ENCODE data around the gene MEX3D. TPM values are rescaled to one million over a fixed set of nuclear protein-coding genes. Genes with fewer than 3 reads are reported as not detected.

MEX3D gene
- polyA plus RNA-seq, 1 donor (not counting 4 experiments of a cell fraction or from before 2014, with no cell fraction given), result 3.9 TPM

DNA sequence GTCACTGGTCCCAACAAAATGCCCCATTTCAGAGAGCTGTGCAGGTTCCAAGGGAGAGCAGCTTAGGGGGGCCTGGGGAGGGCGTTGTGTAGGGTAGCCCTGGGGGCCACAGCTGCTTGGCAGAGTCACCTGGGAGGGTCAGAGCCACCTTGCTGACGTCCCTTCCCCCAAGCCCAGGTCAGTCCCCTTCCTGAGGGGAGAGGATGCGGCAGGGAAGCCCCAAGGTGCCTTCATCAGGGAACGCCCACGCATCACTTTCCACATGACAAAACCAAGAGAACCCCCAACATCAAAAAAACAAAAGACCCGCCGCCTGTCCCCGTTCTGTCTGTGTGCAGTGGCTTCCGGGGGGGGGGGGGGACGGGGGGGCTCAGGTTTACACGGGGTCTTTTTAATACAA lies 42.5 kb upstream of the MEX3D start:
- H3K4me1 ChIP-seq (ENCODE audit: control insufficient read depth, extremely low read depth, insufficient read depth, low read length), result peaks cover 6% of the 10 kb centered on the region
- no peak overlapping the region for H2AFZ ChIP-seq (ENCODE audit: control insufficient read depth, low read length)
- DNase-seq (ENCODE audit: low read depth, low spot score), result no peak
- H3K27ac ChIP-seq (ENCODE audit: control insufficient read depth, insufficient read depth, low read length), result no peak overlapping the region
- no peaks in the 10 kb centered on the region for H3K9me3 ChIP-seq (ENCODE audit: control insufficient read depth, low read depth, low read length)
- H3K36me3 ChIP-seq (ENCODE audit: control insufficient read depth in 2 of 2, extremely low read depth in 1 of 2, insufficient read depth in 2 of 2, low read length in 2 of 2), result peaks cover 11 to 29% of the 10 kb centered on the region in 2 experiments
- dilution Hi-C loops (cut with MboI; ENCODE audit: extremely low pct_ligation_motif_present, low sequenced_read_pairs), result no loop called here
- H3K9ac ChIP-seq (ENCODE audit: control insufficient read depth, extremely low read depth, insufficient read depth, low read length), result no peak overlapping the region
- no peaks in the 10 kb centered on the region for H3K79me2 ChIP-seq (ENCODE audit: control insufficient read depth, insufficient read depth, low read length)
- H3K27me3 ChIP-seq (ENCODE audit: control insufficient read depth, extremely low read depth, insufficient read depth, low read length), result no peaks in the 10 kb centered on the region
- H3K4me3 ChIP-seq (ENCODE audit: control insufficient read depth in 2 of 3, extremely low read depth in 1 of 3, insufficient read depth in 2 of 3, low read depth in 1 of 3, low read length in 3 of 3), result no peak overlapping the region
- no peak for FAIRE-seq
- no peaks in the 10 kb centered on the region for H4K20me1 ChIP-seq (ENCODE audit: control insufficient read depth, extremely low read depth, insufficient read depth, low read length)
- no peak for TF ChIP-seq CTCF (optimal IDR thresholded peaks at IDR 0.05 in 1 of 3, IDR thresholded peaks at IDR 0.05 in 1 of 3, conservative IDR thresholded peaks at IDR 0.05 in 1 of 3; ENCODE audit: extremely low read depth in 1 of 3, insufficient read depth in 2 of 3, low read length in 3 of 3)
- no peak for TF ChIP-seq EZH2 (IDR thresholded peaks at IDR 0.05; ENCODE audit: low read length)
- H3K9me1 ChIP-seq (ENCODE audit: control insufficient read depth, extremely low read depth, insufficient read depth, low read length), result no peaks in the 10 kb centered on the region
- no peak overlapping the region for H3K4me2 ChIP-seq (ENCODE audit: control insufficient read depth, extremely low read depth, insufficient read depth, low read depth, low read length)

DNA sequence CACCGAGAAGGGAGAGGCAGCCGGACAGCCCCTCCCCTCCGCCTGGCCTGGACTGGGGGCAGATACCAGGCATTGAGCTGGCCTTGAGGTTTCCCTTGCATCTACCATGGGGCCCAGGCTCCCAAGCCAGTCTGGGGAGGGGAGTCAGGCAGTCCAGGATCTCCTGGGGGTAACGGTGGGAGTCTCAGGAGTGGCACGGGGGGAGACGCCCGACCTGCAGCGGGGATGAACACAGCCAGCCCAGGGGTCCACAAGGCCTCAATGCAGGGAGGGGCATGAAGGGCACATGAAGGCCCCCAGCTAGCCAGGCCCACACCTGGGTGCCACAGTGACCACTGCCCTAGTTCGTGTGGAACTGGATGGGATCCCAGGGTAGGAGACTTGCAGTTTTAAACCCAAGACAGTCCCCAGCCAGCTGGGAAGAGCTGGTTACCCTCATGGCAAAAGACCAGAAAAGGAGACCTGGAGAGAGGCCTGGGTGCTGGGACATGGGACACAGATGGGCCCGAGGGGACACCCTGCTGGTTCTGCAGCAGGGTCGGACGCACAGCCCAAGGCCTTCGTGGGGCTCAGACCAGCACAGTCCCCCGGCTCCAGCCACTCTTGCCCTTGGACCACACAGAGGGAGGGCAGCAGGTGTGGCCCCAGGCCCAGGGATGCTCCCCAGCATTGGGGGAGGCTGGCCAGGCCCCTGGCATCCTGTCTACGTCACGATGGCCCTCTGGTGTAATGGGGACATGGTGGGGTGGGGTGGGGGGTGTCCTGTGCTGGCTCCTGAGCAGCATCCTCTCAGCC lies 41.8 kb upstream of the MEX3D start:
- dilution Hi-C loops (cut with MboI; ENCODE audit: extremely low pct_ligation_motif_present, low sequenced_read_pairs), result no loop called here
- Histone ChIP-seq H3K79me2 (ENCODE audit: control insufficient read depth, insufficient read depth, low read length) (peaks cover 4% of the 10 kb centered on the region), H2AFZ (ENCODE audit: control insufficient read depth, low read length) (no peak overlapping the region), H3K4me1 (ENCODE audit: control insufficient read depth, extremely low read depth, insufficient read depth, low read length) (peaks cover 6% of the 10 kb centered on the region), H3K36me3 (ENCODE audit: control insufficient read depth in 2 of 2, extremely low read depth in 1 of 2, insufficient read depth in 2 of 2, low read length in 2 of 2) (peaks cover 6 to 24% of the 10 kb centered on the region in 2 experiments), H3K27me3 (ENCODE audit: control insufficient read depth, extremely low read depth, insufficient read depth, low read length) (no peaks in the 10 kb centered on the region), H4K20me1 (ENCODE audit: control insufficient read depth, extremely low read depth, insufficient read depth, low read length) (no peaks in the 10 kb centered on the region), H3K4me2 (ENCODE audit: control insufficient read depth, extremely low read depth, insufficient read depth, low read depth, low read length) (no peak overlapping the region), H3K27ac (ENCODE audit: control insufficient read depth, insufficient read depth, low read length) (no peak overlapping the region), H3K9me1 (ENCODE audit: control insufficient read depth, extremely low read depth, insufficient read depth, low read length) (no peaks in the 10 kb centered on the region), H3K4me3 (ENCODE audit: control insufficient read depth in 2 of 3, extremely low read depth in 1 of 3, insufficient read depth in 2 of 3, low read depth in 1 of 3, low read length in 3 of 3) (no peak overlapping the region), H3K9me3 (ENCODE audit: control insufficient read depth, low read depth, low read length) (no peaks in the 10 kb centered on the region), H3K9ac (ENCODE audit: control insufficient read depth, extremely low read depth, insufficient read depth, low read length) (no peak overlapping the region)
- FAIRE-seq (no peak), DNase-seq (ENCODE audit: low read depth, low spot score) (no peak)
- TF ChIP-seq CTCF (optimal IDR thresholded peaks at IDR 0.05 in 1 of 3, IDR thresholded peaks at IDR 0.05 in 1 of 3, conservative IDR thresholded peaks at IDR 0.05 in 1 of 3; ENCODE audit: extremely low read depth in 1 of 3, insufficient read depth in 2 of 3, low read length in 3 of 3), result no peak
- TF ChIP-seq EZH2 (IDR thresholded peaks at IDR 0.05; ENCODE audit: low read length), result no peak

Measured in keratinocyte (primary cell).